OCI-M2 (cell line): ENCODE results near the gene MRPS10.

Experiments
- DNase-seq: peaks from one replicate; lab custom pipeline; 2025; ENCODE audit not compliant: unreplicated experiment; lab: John Stamatoyannopoulos, UW

Gene MRPS10

DNA sequence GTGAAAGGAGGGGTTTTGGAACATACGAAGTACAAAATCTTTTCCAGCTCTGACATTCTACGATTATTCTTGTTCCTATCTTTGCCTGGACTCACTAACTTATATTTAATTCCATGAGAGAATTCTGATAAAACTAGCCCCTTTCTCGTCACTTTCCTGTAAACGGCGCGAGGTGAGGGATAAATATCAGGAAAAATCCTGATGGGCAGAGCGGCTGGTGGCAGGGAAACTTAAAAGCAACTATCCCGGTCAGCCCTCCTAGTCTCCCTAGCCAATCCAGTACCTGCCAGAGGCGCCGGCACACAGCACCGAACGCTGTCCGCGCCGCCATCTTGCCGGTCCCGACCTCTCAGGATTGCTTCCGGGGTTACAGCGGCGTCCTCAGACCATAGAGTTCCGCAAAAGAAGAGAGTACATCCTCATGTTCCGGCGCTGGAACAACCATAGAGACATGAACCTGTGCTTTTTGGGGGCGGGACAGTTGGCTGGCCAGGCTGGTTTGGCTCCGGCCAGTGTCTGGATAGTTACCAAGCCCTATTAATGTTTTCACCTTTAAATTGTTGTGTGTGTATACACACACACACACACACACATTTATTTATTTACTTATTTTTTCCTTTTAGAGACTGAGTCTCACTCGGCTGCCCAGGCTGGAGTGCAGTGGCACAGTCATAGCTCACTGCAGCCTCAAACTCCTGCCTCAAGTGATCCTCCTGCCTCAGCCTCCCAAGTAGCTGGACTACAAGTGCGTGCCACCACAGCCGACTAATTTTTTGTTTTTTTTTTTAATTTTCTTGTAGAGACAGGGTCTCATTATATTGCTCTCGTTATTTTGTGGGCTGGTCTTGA, at the start of gene MRPS10:
Gene MRPS10, minus strand, starts transcription at position 343 of the 849 bp plus-strand sequence. Its CDS starts 12 bp downstream, at position 331.
- peak; percentile 71 for DNase-seq

GRCh38 chr6:42266538-42266937, 48.9 kb upstream of the MRPS10 start:
- DNase-seq, result no peak

DNA sequence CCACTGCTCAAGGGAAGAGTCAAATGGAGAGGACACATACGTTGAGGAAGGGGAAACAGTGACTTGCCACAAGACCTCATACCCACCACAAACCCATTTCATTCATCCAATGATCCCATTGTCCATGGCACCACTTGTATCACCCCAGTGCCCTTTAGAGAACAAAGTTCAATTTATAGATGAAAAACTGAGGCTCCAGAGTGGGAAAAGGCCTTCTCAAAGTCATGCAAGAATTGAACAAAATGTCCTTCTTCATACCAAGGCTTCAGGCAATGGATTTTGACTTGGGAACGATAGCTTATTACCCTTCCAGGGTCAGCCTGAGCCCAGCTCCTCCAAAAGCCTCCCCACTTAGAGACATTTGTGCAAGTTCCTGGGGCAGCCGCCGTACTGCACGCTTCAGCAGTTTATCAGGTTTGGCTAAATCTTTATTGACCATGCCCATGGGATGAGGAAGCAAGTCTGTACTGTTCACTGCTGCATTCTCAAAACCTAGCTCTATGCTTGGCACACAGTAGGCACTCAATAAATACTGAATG, 47.3 kb upstream of the MRPS10 start:
- no peak for DNase-seq

- DNase-seq, result no peak
Observed at GRCh38 chr6:42264162-42264851, 46.6 kb upstream of the MRPS10 start.

DNA sequence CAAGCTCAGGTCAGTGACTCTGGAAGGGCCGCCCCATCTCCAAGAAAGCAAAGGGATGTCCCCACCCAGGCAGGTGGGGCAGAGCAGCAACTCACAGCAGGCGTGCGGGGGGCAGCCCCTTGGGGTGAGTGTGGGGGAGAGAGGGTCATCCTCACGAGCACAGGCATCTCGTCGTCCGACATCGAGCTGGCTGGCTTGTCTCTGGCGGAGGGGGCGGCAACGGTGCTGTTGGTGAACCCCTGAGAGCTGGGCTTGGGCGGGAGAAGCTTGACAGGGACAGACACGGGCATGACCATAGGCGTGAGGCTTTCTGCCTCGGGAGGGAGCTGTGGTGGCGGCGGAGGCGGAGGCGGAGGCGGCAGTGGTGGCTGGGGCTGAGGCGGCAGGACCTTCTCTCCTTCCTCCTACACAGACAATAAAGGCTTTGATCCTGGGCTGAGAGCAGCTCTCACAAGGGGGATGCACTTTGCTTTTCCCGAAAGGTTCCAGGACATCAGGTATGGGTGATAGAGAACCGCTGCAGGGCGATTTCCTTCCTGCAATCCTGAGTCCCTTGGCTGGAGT, 45.6 kb upstream of the MRPS10 start:
- no peak for DNase-seq

GRCh38 chr6:42260972-42261371, 43.3 kb upstream of the MRPS10 start:
- DNase-seq, result no peak

GRCh38 chr6:42260396-42260888, 42.8 kb upstream of the MRPS10 start:
- DNase-seq, result no peak

- DNase-seq, result no peak
Observed at GRCh38 chr6:42259841-42260395, 42.3 kb upstream of the MRPS10 start.

DNA sequence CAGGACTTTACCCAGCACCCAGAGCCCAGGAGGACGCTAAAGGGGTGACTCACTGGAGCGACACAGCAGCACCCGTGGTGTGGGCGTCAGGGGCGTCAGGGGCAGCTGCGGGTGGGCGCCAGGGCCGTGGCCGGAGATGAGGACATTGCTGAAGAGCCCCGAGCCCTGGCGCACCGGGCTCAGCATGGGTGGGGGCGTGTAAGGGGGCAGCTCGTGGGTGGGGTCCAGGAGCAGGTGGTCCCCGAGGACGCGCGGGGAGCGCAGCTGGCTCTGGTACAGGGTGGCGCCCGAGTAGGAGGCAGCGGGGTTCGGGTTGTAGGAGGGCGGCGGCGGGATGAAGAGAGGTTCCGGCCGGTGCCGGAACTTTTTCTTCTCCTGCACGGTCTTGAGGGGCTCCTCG, 41.6 kb upstream of the MRPS10 start:
- no peak for DNase-seq

DNA sequence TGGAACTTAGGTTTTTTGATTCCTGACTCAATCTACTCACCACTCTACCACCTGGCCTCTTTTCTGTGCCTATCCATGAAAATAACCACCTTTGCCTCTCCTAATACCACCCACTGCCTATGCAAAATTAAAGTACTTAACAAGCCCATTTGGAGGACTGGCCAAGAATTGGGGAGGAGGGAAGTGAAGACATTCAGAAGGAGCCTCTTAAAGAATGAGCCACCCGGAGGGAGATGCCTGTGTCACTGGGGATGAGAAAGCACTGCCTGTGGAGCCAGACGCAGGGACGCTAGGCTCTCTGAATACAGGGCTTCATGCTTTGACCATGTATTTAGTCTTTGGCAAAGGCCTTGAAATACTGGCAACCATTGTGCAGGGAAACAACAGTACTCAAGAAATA, 40.0 kb upstream of the MRPS10 start:
- DNase-seq, result no peak

- DNase-seq, result no peak
Observed at GRCh38 chr6:42257063-42257462, 39.4 kb upstream of the MRPS10 start.

DNA sequence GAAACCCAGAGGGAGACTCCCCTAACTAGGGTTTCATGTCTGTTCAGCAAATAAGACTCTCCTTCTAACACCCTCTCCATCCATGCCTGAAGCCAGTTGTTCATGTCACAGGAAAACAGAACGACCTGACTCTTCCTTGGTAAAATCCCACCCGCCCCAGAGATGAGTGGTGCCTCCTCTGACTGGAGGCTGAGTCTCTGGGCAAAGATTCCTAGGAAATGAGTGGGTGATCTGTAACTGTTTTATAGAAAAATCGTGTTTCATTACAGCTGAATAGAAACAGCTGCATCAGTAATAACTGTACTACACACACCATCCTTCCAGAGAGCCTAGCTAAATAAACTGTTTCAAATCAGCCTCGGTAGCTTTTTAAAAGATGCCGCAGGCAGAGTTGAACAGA, 37.4 kb upstream of the MRPS10 start:
- no peak for DNase-seq

DNA sequence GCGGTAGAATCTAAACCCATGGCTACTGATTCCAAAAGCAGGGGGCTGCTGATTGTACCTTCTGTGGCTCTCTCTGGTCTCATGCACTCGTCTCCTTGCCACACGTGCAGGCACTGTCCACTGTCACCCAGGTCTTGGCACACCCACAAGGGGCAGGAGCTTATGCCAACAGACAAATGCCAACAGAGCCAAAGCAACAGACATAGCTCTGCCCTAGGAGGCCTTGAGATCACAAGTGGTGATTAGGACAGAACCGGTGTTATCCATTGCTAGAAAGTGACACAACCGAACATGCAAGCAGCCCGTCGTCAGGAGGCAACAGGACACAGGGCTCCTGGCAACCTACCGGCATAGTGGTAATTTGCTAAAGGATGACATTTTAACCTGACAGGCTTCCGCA, 36.8 kb upstream of the MRPS10 start:
- no peak for DNase-seq

DNA sequence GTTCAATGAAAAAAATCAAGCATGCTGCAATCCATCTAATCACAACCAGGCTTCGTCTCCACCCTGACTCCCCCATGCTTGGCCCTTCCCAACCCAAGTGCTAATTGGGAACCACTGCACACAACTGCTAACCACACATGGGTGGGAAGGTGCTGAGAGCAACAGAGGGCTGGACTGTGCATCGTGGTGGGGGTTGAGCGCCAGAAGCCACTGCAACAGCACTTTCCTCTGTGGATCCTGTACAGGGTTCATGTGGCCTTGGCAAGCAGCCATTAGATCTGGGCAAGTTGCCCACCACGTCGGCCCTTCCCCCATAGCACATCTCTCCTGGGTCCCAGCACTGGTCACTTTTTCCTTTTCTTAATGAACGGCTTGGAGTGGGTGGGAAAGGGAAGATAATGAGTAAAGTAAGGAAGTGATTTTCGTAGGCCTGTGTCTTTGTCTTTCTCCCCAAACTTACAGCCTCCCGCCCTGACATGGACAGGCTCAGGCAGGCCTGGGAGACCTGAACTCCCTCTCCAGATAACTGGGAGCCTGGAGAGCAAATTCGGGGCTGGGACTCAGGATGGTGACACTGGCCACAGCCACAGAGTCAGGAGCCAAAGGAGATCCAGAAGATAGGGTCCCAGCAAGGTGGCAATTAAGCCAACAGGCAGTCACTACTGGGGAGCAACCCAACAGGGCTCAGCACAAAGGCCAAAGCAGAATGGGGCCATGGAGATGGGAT, 34.4 kb upstream of the MRPS10 start:
- no peak for DNase-seq

- DNase-seq, result no peak
Observed at GRCh38 chr6:42251500-42251899, 33.8 kb upstream of the MRPS10 start.

- DNase-seq, result no peak
Observed at GRCh38 chr6:42250274-42250931, 32.7 kb upstream of the MRPS10 start.

GRCh38 chr6:42249279-42249678, 31.6 kb upstream of the MRPS10 start:
- DNase-seq, result no peak

GRCh38 chr6:42243046-42243445, 25.4 kb upstream of the MRPS10 start:
- DNase-seq, result no peak

DNA sequence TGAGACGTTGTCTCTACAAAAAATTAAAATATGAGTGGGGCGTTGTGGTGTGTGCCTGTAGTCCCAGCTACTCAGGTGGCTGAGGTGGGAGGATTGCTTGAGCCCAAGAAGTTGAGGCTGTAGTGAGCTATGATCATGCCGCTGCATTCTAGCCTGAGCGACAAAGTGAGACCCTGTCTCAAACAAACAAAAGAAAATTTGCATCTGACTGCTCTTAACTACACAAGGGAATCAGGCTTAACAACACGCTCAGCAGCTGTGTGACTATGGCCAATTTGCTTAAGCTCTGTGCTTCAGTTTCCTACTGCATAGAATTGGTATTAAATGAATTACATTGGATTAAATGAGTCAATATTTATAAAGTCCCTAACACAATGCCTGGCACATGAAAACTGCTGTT, 24.3 kb upstream of the MRPS10 start:
- DNase-seq, result no peak

- no peak for DNase-seq
Observed at GRCh38 chr6:42239736-42240375, 22.2 kb upstream of the MRPS10 start.
